ENCODE data around the gene GGACT.
"Not testable (repeated sequence)": the region's sequence is repeated elsewhere in the genome, so short reads cannot be mapped to it uniquely, and the experiment has no call there.

The GGACT gene

DNA sequence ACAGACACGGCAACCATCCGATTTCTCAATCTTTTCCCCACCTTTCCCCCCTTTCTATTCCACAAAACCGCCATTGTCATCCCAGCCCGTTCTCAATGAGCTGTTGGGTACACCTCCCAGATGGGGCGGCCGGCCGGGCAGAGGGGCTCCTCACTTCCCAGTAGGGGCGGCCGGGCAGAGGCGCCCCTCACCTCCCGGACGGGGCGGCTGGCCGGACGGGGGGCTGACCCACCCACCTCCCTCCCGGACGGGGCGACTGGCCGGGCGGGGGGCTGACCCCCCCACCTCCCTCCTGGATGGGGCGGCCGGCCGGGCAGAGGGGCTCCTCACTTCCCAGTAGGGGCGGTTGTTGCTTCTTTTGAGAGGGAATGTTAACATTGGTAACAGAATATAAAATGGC is 30.3 kb upstream of the GGACT start:
- WGBS (ENCODE audit: extremely low coverage, insufficient coverage, insufficient read length), result no CpG with 5 or more reads among the region's 24 CpGs
- H3K4me3 ChIP-seq (ENCODE audit: low read depth, low read length); H2BK120ac ChIP-seq (ENCODE audit: insufficient read depth, low read length, poor library complexity); H3K79me1 ChIP-seq (ENCODE audit: low read length); DNase-seq; H3K27ac ChIP-seq (ENCODE audit: low read depth, low read length); H3K23ac ChIP-seq (ENCODE audit: low read length); H4K12ac ChIP-seq (ENCODE audit: low read depth, low read length); H3K18ac ChIP-seq (ENCODE audit: low read length); H3K4me1 ChIP-seq (ENCODE audit: control insufficient read depth in 1 of 2, insufficient read depth in 2 of 2, low read length in 2 of 2); H3K4ac ChIP-seq (ENCODE audit: low read depth, low read length); H2BK12ac ChIP-seq (ENCODE audit: low read length); H4K91ac ChIP-seq (ENCODE audit: low read depth, low read length); H2BK5ac ChIP-seq (ENCODE audit: low read depth, low read length, poor library complexity); H3K14ac ChIP-seq (ENCODE audit: low read length); H3K9ac ChIP-seq (ENCODE audit: low read length); H3K36me3 ChIP-seq (ENCODE audit: control insufficient read depth in 1 of 2, insufficient read depth in 2 of 2, low read length in 2 of 2); H3K4me2 ChIP-seq (ENCODE audit: low read length); H3K27me3 ChIP-seq (ENCODE audit: insufficient read depth, low read length); H3K9me3 ChIP-seq (ENCODE audit: insufficient read depth, low read depth, low read length); H3K79me2 ChIP-seq (ENCODE audit: control insufficient read depth, insufficient read depth, low read length, poor library complexity); H4K8ac ChIP-seq (ENCODE audit: low read depth, low read length); H2AFZ ChIP-seq (ENCODE audit: insufficient read depth, low read length, poor library complexity); H2AK5ac ChIP-seq (ENCODE audit: low read length): not testable (repeated sequence)

DNA sequence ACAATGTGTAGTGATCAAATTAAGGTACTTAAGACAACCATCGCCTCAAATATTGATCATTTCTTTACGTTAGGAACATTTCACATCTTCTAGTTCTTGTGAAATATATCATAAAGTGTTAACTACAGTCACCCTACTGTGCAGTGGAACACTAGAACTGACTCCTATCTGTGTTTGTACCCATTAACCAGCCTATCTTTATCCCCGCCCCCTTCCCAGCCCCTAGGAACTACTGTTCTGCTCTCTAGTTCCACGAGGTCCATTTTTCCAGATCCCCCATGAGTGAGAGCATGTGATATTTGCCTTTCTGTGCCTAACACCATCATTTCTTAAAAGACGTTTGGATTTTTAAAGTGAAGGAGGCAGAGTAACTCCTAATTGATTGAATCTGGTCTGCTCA is 24.4 kb upstream of the GGACT start:
- Histone ChIP-seq H3K18ac (ENCODE audit: low read length) (no peak overlapping the region), H4K8ac (ENCODE audit: low read depth, low read length) (no peak overlapping the region), H2BK120ac (ENCODE audit: insufficient read depth, low read length, poor library complexity) (no peak overlapping the region), H3K79me1 (ENCODE audit: low read length) (no peaks in the 10 kb centered on the region), H2AK5ac (ENCODE audit: low read length) (no peak overlapping the region), H3K9ac (ENCODE audit: low read length) (no peak overlapping the region), H3K27me3 (ENCODE audit: insufficient read depth, low read length) (no peaks in the 10 kb centered on the region), H3K23ac (ENCODE audit: low read length) (no peak overlapping the region), H4K12ac (ENCODE audit: low read depth, low read length) (no peak overlapping the region), H2BK5ac (ENCODE audit: low read depth, low read length, poor library complexity) (no peak overlapping the region), H3K36me3 (ENCODE audit: control insufficient read depth in 1 of 2, insufficient read depth in 2 of 2, low read length in 2 of 2) (peaks cover 5 to 11% of the 10 kb centered on the region in 2 experiments), H3K4me2 (ENCODE audit: low read length) (no peak overlapping the region), H3K4me3 (ENCODE audit: low read depth, low read length) (no peak overlapping the region), H2AFZ (ENCODE audit: insufficient read depth, low read length, poor library complexity) (no peak overlapping the region), H3K4me1 (ENCODE audit: control insufficient read depth in 1 of 2, insufficient read depth in 2 of 2, low read length in 2 of 2) (peaks cover 2 to 3% of the 10 kb centered on the region in 2 experiments), H3K27ac (ENCODE audit: low read depth, low read length) (no peak overlapping the region), H4K91ac (ENCODE audit: low read depth, low read length) (no peak overlapping the region), H3K79me2 (ENCODE audit: control insufficient read depth, insufficient read depth, low read length, poor library complexity) (no peaks in the 10 kb centered on the region), H3K9me3 (ENCODE audit: insufficient read depth, low read depth, low read length) (no peaks in the 10 kb centered on the region), H3K14ac (ENCODE audit: low read length) (no peak overlapping the region), H3K4ac (ENCODE audit: low read depth, low read length) (no peak overlapping the region), H2BK12ac (ENCODE audit: low read length) (no peak overlapping the region)
- no peak for DNase-seq
- WGBS (ENCODE audit: extremely low coverage, insufficient coverage, insufficient read length), result no CpG with 5 or more reads among the region's 5 CpGs

DNA sequence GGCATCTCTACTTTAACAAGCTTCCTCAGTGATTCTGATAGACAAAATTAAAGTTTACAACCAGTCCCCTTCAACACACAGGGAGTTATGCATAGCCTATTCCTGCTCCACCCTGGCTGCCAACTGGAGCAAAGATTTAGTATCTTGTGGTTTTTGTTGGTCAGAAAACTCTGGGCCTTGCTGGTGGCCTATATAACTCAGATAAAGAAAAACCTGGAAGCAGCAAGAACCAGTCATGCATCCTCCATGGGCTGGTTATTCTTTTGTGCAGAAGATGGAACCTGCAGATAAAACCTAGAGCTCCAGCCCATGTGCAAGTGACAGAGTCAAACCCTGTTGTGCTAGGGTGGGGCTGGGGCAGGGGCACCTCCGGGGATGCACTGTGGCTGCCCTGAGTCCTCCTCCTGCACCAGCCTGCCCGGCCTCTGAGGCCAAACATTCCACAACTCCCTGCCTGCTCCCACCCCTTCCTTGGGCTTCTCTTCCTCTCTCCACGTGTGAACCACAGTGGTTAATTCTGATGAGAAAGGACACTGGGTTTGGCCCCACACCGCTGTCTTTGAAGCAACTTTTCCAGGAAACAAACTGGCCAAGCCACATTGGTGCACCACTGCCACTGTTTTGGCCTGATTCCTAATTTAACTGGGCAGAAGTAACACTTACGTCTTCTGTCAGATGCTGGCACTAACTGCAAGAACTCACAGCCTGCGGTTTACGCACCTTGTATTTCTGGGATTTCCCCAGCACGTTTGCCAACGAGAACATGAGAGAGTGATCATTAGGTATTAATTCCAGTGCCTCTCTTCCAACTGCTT is 23.3 kb upstream of the GGACT start:
- H3K27ac ChIP-seq (ENCODE audit: low read depth, low read length), result no peak overlapping the region
- H3K79me2 ChIP-seq (ENCODE audit: control insufficient read depth, insufficient read depth, low read length, poor library complexity), result no peaks in the 10 kb centered on the region
- H3K4ac ChIP-seq (ENCODE audit: low read depth, low read length), result no peak overlapping the region
- H2BK120ac ChIP-seq (ENCODE audit: insufficient read depth, low read length, poor library complexity), result no peak overlapping the region
- no peak overlapping the region for H3K14ac ChIP-seq (ENCODE audit: low read length)
- no peak overlapping the region for H3K4me3 ChIP-seq (ENCODE audit: low read depth, low read length)
- H3K4me2 ChIP-seq (ENCODE audit: low read length), result no peak overlapping the region
- H3K23ac ChIP-seq (ENCODE audit: low read length), result no peak overlapping the region
- no CpG with 5 or more reads among the region's 9 CpGs for WGBS (ENCODE audit: extremely low coverage, insufficient coverage, insufficient read length)
- no peaks in the 10 kb centered on the region for H3K9me3 ChIP-seq (ENCODE audit: insufficient read depth, low read depth, low read length)
- H4K12ac ChIP-seq (ENCODE audit: low read depth, low read length), result no peak overlapping the region
- H3K18ac ChIP-seq (ENCODE audit: low read length), result no peak overlapping the region
- no peak overlapping the region for H3K9ac ChIP-seq (ENCODE audit: low read length)
- H2AFZ ChIP-seq (ENCODE audit: insufficient read depth, low read length, poor library complexity), result no peak overlapping the region
- H2BK12ac ChIP-seq (ENCODE audit: low read length), result no peak overlapping the region
- H3K79me1 ChIP-seq (ENCODE audit: low read length), result no peaks in the 10 kb centered on the region
- no peak overlapping the region for H2BK5ac ChIP-seq (ENCODE audit: low read depth, low read length, poor library complexity)
- no peak overlapping the region for H4K91ac ChIP-seq (ENCODE audit: low read depth, low read length)
- no peak overlapping the region for H4K8ac ChIP-seq (ENCODE audit: low read depth, low read length)
- H3K36me3 ChIP-seq (ENCODE audit: control insufficient read depth in 1 of 2, insufficient read depth in 2 of 2, low read length in 2 of 2), result peaks cover 3 to 11% of the 10 kb centered on the region in 2 experiments
- DNase-seq, result no peak
- H2AK5ac ChIP-seq (ENCODE audit: low read length), result no peak overlapping the region
- H3K27me3 ChIP-seq (ENCODE audit: insufficient read depth, low read length), result no peaks in the 10 kb centered on the region
- H3K4me1 ChIP-seq (ENCODE audit: control insufficient read depth in 1 of 2, insufficient read depth in 2 of 2, low read length in 2 of 2), result peaks cover 2 to 3% of the 10 kb centered on the region in 2 experiments

- H3K79me1 ChIP-seq (ENCODE audit: low read length), result no peaks in the 10 kb centered on the region
- no peak overlapping the region for H3K18ac ChIP-seq (ENCODE audit: low read length)
- H3K27me3 ChIP-seq (ENCODE audit: insufficient read depth, low read length), result no peaks in the 10 kb centered on the region
- H3K27ac ChIP-seq (ENCODE audit: low read depth, low read length), result no peak overlapping the region
- no peak overlapping the region for H3K4ac ChIP-seq (ENCODE audit: low read depth, low read length)
- H4K12ac ChIP-seq (ENCODE audit: low read depth, low read length), result no peak overlapping the region
- no peak overlapping the region for H4K8ac ChIP-seq (ENCODE audit: low read depth, low read length)
- H3K4me1 ChIP-seq (ENCODE audit: control insufficient read depth in 1 of 2, insufficient read depth in 2 of 2, low read length in 2 of 2), result peaks cover 2 to 3% of the 10 kb centered on the region in 2 experiments
- no peak overlapping the region for H3K4me3 ChIP-seq (ENCODE audit: low read depth, low read length)
- no peak overlapping the region for H4K91ac ChIP-seq (ENCODE audit: low read depth, low read length)
- no peak overlapping the region for H2BK120ac ChIP-seq (ENCODE audit: insufficient read depth, low read length, poor library complexity)
- H3K9me3 ChIP-seq (ENCODE audit: insufficient read depth, low read depth, low read length), result no peaks in the 10 kb centered on the region
- H2BK12ac ChIP-seq (ENCODE audit: low read length), result no peak overlapping the region
- WGBS (ENCODE audit: extremely low coverage, insufficient coverage, insufficient read length), result no CpG with 5 or more reads among the region's 6 CpGs
- H2AK5ac ChIP-seq (ENCODE audit: low read length), result no peak overlapping the region
- no peak overlapping the region for H2AFZ ChIP-seq (ENCODE audit: insufficient read depth, low read length, poor library complexity)
- no peak overlapping the region for H2BK5ac ChIP-seq (ENCODE audit: low read depth, low read length, poor library complexity)
- H3K14ac ChIP-seq (ENCODE audit: low read length), result no peak overlapping the region
- no peak overlapping the region for H3K23ac ChIP-seq (ENCODE audit: low read length)
- H3K79me2 ChIP-seq (ENCODE audit: control insufficient read depth, insufficient read depth, low read length, poor library complexity), result no peaks in the 10 kb centered on the region
- no peak overlapping the region for H3K4me2 ChIP-seq (ENCODE audit: low read length)
- no peak for DNase-seq
- H3K36me3 ChIP-seq (ENCODE audit: control insufficient read depth in 1 of 2, insufficient read depth in 2 of 2, low read length in 2 of 2), result peaks cover 3 to 11% of the 10 kb centered on the region in 2 experiments
- H3K9ac ChIP-seq (ENCODE audit: low read length), result no peak overlapping the region
Measured at GRCh38 chr13:100610391-100611347, 22.1 kb upstream of the GGACT start.

Data from trophoblast cell (in vitro differentiated cells and primary cell).